GM19025 (cell line): ENCODE results near the gene FGGY.
A peak's percentile ranks its signal among the peaks of the same experiment; 100 is the strongest.

Experiments used
- ATAC-seq: cut with Tn5 transposase; IDR thresholded peaks from one replicate; pipeline ENCODE4 v1.9.1; 2021; ENCODE audit warnings: mild to moderate bottlenecking, low read depth, moderate library complexity; ENCODE audit not compliant: unreplicated experiment

FGGY gene

GRCh38 chr1:59685101-59685500 lies 388.2 kb downstream of the FGGY start:
- ATAC-seq = no peak

- no peak for ATAC-seq
Measured at GRCh38 chr1:59685666-59686065, 388.8 kb downstream of the FGGY start.

GRCh38 chr1:59686170-59686569 lies 389.3 kb downstream of the FGGY start:
- ATAC-seq = no peak

GRCh38 chr1:59686574-59686973 lies 389.7 kb downstream of the FGGY start:
- ATAC-seq = no peak

- no peak for ATAC-seq
Measured at GRCh38 chr1:59687081-59687480, 390.2 kb downstream of the FGGY start.

GRCh38 chr1:59688976-59689375 lies 392.1 kb downstream of the FGGY start:
- ATAC-seq = no peak

GRCh38 chr1:59689730-59690129 lies 392.8 kb downstream of the FGGY start:
- ATAC-seq = no peak

GRCh38 chr1:59690171-59690930 lies 393.5 kb downstream of the FGGY start:
- no peak for ATAC-seq

GRCh38 chr1:59691261-59691660 lies 394.4 kb downstream of the FGGY start:
- ATAC-seq = no peak

- ATAC-seq = no peak
Measured at GRCh38 chr1:59692591-59692990, 395.7 kb downstream of the FGGY start.

GRCh38 chr1:59693406-59693805 lies 396.5 kb downstream of the FGGY start:
- ATAC-seq = no peak

- ATAC-seq = no peak
Measured at GRCh38 chr1:59695252-59695651, 398.4 kb downstream of the FGGY start.

- ATAC-seq = no peak
Measured at GRCh38 chr1:59696421-59697115, 399.7 kb downstream of the FGGY start.

GRCh38 chr1:59697150-59697800 lies 400.4 kb downstream of the FGGY start:
- no peak for ATAC-seq

- peak; percentile 32 for ATAC-seq
Measured at GRCh38 chr1:59698386-59698785, 401.5 kb downstream of the FGGY start.

GRCh38 chr1:59699227-59699847 lies 402.4 kb downstream of the FGGY start:
- ATAC-seq = no peak

- ATAC-seq = no peak
Measured at GRCh38 chr1:59701376-59701775, 404.5 kb downstream of the FGGY start.

- no peak for ATAC-seq
Measured at GRCh38 chr1:59703226-59703917, 406.5 kb downstream of the FGGY start.

- no peak for ATAC-seq
Measured at GRCh38 chr1:59703918-59704378, 407.1 kb downstream of the FGGY start.

- ATAC-seq = no peak
Measured at GRCh38 chr1:59704716-59705115, 407.8 kb downstream of the FGGY start.
